HG03066 (cell line): Measurements from ENCODE around the gene FN1.
"Not testable (repeated sequence)": the region's sequence is repeated elsewhere in the genome, so short reads cannot be mapped to it uniquely, and the experiment has no call there.

Experiments
- ATAC-seq: cut with Tn5 transposase; IDR thresholded peaks from one replicate; pipeline ENCODE4 v1.9.1; 2021; ENCODE audit warnings: low read depth; ENCODE audit not compliant: unreplicated experiment

Gene FN1

GRCh38 chr2:215409331-215410127, 26.3 kb downstream of the FN1 start:
- ATAC-seq: no peak

- not testable (repeated sequence) for ATAC-seq
These were observed 27.4 kb downstream of the FN1 start for GRCh38 chr2:215408441-215408840.

DNA sequence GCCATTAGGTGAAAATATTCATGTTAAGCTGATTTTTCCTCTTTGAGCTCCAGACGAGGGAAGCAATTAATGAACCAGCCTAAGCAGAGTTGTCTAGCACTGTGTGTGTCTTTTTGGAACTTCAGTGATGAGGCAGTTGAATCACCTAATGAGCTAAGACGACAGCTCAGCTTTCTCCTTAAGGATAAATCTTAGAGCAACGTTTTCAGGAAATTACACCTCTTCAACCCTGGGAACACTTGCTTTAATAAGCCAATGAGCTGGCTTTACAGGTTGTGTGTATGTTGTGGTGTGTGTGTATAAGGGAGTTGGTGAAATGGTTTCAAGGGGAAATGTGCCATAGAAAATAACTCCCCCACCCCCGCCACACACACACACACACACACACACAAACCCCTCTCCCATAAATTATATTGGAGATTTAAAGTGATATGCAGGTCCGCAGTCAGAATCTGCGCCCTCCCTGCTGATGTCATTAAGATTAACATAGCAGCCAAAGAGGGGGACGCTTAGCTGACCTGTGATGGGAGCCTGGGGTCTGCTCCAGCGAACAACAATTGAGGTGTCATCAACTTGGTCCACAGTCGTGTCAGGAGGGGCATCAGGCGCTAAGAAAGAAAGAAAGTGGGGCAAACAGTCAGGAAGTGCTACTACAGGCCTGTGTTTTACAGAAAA, 28.1 kb downstream of the FN1 start:
- no peak for ATAC-seq

- ATAC-seq: no peak
These were observed 28.8 kb downstream of the FN1 start for GRCh38 chr2:215407061-215407460.

GRCh38 chr2:215405722-215406581, 29.9 kb downstream of the FN1 start:
- no peak for ATAC-seq

DNA sequence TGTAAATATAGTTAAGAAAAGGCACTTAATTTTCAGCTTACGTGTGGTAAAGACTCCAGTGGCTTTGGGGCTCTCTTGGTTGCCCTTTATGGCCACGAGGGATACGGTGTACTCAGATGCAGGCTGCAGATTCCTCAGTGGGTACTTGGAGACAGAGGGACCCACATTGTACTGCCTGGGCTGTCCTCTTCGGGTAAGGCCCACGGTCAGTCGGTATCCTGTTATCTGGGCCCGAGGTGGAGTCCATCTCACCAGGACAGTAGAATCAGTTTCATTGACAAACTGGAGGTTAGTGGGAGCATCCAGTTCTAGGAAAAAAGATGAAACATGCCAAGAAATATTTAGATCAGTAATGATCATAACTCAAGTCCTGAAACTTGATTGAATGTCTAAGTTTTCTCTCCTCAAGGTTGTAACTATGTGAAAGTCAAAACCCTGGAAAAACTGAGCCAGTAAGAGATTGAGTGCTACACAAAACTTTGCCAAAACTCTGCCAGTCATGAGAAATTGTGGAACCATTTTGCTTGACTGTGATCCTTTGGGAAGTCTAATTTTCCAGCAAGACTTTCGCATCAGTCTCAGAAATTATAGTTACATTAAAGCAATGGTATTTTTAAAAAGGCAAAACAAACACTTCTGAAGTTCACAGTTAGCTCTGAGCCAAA, 31.4 kb downstream of the FN1 start:
- no peak for ATAC-seq

DNA sequence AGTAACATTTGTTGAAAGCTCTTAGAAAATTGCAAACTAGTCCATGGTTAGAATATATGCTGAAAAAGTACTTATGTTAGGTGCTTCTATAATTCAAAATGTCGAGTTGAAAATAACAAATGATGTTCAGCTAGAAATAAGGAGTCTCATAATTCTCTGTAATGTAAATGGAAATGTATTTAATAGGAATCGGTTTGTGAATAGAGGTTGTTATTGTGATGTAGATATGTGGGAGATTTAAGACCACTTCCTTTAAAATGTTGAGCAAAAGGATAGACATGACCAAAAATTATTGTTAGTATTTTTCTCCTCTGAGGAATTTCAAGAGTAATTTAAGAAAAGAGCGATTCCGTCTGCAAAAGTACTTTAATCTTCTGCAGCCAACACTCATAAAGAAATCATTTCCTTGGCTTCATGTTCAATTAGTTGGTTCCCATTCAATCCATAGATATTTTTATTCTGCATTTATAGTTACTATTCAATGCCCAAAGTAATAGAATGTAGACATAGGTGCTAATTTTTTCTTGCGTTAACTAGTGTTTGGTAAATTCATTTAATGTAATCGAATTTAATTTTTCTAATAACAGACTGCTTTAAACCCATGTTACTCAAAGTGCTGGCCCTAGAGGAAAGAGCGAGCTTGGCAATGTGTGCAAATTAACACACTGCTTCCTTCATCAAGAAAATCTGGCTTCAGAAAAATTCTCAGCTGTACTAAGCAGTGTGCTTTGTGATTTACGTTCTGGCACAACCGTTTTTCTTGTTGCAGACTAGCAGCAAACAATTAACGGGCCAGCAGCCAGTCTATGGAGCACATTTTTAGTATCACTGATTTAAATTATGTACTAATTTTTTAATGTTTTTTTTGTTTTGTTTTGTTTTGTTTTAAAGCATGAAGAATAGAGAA, 32.2 kb downstream of the FN1 start:
- ATAC-seq: no peak

DNA sequence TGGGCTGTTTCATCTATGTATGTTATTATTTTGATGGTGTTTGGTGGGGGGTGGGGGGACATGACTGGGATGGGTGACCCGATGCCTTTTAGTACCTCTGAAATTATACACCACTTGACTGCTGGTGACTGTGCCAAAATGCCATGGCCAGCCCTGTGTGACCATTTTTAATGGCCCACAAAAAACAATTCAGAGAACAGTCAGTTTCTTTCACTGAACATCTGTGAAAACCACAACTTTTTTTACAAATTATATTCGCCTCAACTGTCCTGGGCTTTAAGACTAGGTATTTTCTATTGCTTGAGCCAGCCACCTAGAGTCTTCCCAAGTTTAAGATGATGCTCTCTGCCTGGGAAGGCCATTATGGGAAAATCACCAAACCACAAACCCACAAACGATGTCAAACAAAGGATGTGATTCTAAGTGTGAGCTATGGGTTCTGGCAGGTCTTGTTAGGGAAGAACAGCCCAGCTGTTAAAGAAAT, 33.9 kb downstream of the FN1 start:
- ATAC-seq: no peak

DNA sequence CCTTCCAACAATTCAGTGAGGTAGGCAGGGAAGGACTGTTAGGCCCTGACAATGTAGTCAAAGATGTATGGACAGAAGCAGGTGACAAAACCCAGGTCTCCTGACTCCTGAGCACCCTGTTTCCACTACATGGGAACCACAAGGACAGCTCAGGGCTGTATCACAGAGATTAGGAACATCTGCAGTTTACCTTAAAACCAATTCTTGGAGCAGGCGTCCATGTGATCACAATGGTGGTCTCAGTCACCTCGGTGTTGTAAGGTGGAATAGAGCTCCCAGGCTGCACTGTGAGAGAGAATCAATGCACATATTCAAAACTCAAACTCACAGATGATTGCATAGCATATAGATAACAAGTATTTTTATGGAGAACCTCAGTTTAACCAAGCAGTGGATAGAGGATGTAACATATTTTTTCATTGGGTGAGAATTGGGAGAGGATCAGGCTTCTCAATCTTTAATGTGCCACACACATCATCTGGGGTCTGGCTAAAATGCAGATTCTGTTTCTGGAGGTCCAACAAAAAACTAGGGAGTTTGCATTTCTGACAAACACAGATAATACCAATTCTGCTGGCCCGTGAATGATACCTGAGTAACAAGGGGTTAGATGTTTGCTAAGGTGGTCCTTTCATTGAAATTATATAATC, 36.7 kb downstream of the FN1 start:
- no peak for ATAC-seq

DNA sequence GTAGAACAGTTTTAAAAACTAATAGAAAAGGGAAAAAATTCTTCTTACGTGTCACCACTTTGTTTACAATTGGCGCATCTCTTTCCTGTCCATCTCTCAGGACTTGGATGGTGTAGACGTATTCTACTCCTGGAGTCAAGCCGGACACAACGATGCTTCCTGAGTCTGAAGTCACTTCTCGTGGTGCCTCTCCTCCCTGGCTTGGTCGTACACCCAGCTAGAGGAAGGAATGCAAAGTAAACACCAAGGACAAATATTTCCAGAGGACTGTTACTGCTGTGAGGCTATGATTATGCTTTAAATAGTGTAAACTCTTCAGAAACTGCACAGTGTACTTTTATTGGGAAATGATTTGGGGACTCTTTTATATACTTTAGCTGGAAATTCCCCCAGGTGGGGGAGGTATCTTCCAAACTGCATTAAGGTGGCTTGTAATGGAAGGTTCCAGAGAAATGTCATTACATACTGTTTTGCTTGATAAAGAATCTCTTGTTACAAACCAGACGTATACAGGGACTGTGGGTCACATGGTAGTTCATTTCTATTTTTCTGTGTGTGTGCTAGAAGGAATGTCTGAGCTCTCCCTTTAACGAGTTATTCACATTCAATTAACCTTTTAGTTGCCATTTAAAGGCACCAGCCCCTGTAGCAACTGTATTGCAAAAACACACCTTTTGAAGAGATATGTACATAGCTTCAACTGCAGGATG, 38.1 kb downstream of the FN1 start:
- no peak for ATAC-seq

DNA sequence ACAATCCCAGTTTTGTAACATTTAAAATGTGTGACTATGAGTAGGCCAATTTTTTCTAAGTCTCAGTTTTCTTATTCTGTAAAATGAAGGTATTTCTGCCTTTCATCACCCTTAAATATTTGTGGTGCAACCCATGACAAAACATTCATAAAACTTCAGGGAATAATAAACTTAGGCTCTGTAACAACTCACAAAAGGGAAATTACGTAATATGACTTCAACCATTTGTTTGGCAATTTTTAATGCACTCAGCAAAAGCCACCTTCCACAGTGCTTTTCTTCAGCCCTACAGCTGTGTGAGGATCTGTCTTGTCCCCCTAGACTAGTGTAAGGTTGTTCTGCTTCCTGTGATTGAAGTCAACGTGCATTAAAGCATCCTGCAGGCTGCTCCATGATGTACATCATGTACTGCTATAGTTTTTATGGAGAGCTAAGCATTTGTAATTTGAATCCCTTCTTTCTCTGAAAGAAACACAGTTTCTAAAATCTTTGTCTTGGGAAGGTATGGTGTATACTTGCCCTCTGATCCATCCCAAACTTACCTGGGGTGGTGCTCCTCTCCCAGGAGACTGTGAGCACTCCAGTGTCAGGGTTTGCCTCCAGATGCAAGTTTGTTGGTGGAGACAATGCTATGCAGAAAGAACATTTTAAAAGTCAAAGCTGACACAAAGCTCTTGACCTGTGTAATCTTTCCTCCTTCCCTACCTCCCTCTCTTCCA, 39.1 kb downstream of the FN1 start:
- ATAC-seq: no peak

- ATAC-seq: no peak
These were observed 40.0 kb downstream of the FN1 start for GRCh38 chr2:215395687-215396460.

GRCh38 chr2:215394102-215394805, 41.6 kb downstream of the FN1 start:
- ATAC-seq: no peak

- ATAC-seq: no peak
These were observed 43.1 kb downstream of the FN1 start for GRCh38 chr2:215392687-215393270.

DNA sequence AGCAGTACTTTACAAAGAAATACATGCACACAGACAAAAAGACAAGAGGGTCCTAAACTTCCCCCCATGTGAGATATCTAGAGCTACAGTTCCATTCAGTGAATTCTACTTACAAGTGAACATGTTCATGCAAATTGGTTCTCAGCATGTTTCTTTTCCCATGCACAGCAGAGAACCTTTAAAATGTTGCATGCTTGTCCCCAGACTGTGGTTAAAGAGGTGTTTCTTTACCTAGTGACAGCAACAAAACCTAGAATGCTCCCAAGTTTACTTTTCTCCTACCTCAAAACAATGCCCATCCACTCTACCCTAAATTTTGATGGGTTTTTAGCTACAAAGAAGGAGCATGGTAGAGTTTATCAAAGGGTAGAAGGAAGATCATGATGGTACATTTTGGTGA, 43.7 kb downstream of the FN1 start:
- no peak for ATAC-seq

DNA sequence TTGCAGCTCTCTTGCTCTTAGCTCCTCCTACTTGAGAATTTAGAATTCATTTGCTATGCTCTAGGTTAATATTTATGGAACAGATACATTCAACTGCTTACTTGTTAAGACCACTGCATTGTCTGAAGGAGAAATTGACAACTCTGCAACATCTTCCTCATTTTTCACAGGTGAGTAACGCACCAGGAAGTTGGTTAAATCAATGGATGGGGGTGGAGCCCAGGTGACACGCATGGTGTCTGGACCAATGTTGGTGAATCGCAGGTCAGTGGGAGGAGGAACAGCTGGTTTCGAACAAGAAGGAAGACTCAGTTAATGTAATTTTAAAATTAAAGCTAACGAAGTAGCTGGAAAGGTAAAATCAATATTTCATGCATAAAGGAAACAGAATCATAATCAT, 44.3 kb downstream of the FN1 start:
- no peak for ATAC-seq
